GM10847 (cell line): ENCODE data around the gene UGT1A8.

Experiments
- POLR2A ChIP-seq: IDR thresholded peaks from 2 replicates; pipeline ENCODE4 v1.6.1; 2011; ENCODE audit not compliant: insufficient read length; ENCODE audit errors: extremely low read depth

Gene UGT1A8

DNA sequence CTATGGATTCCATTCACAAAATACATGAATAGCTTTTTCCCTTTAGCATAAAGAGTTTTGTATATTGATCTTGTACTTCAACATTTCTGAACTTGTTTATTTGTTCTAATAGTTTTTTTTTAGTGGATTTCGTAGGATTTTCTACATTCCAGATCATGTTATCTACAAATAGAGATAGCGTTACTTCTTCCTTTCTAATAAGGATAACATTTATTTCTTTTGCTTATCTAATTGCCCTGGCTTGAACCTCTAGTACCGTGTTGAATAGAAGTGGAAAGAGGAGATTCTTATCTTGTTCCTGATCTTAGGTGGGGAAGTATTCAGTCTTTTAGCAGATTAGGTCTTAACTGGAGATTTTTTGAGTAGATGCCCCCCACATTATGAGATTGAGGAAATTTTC is 84.8 kb downstream of the UGT1A8 start:
- TF ChIP-seq POLR2A, result no peak

DNA sequence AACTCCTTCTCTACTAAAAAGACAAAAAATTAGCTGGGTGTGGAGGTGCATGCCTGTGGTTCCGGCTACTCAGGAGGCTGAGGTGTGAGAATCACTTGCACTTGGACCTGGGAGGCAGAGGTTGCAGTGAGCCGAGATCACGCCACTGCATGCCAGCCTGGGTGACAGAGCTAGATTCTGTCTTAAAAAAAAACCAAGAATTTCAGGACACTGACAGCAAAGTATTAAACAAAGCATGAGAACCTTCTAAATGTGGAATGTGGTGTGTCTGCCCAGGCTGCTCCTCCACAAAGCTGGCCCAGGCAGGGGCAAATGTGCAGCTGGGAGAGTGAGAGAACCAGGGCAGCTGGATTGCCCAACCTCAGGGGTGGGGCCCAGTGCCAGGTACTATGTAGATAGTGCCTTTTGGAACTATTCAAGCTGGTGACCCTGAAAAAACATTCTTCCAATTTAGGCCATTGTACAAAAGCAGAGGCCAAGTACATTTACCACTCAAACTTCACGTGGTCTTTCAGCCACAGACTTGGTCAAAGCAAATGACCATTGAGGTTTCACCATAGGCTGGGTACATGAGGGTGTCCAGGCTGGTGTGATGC is 88.6 kb downstream of the UGT1A8 start:
- no peak for TF ChIP-seq POLR2A

DNA sequence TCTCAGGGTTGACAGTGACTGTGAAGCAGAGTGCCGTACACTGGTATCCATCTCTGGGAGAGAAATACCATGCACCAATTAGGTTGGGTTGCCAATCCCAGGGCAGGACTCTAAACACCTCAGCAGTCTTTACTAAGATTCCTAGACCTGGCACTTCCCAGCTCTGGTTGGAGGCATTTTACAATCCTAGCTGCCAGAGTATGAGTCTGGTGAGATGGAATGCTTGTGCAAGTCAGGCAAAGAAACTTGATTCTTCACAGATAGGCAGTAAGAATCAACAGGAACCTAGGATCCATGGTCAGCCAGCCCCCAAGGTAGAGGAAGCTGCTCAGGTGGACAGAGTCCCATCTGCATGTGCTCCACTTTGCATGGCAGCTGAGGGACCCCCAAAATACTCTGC is 89.3 kb downstream of the UGT1A8 start:
- no peak for TF ChIP-seq POLR2A

DNA sequence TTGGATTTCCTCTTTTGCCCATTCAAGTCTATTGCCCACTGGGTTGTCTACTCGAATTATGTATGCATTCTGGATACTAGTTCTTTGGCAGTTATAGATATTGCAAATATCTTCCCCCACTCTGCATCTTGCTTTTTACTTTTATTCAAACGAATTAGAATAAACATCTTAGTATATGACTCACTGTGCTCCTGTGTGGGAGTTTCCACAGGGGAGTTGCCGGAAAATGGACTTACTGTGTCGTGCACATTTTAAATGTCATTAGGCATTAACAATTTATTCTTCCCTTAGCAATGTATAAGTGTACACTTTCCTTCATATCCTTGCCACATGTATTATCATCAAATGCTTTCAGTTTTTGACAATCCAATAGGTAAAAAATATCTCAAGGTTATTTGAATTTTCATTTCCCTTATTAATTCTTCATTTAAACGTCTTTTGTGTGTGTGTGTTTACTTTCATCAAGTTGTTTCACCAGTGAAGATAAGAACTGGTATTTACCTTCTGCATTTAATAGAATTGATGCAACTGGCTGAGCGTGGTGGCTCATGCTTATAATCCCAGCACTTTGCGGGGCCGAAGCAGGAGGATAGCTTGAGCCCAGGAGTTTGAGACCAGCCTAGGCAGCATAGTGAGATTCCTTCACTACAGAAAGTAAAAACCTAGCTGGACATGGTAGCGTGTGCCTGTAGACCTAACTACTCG is 90.7 kb downstream of the UGT1A8 start:
- no peak for TF ChIP-seq POLR2A

DNA sequence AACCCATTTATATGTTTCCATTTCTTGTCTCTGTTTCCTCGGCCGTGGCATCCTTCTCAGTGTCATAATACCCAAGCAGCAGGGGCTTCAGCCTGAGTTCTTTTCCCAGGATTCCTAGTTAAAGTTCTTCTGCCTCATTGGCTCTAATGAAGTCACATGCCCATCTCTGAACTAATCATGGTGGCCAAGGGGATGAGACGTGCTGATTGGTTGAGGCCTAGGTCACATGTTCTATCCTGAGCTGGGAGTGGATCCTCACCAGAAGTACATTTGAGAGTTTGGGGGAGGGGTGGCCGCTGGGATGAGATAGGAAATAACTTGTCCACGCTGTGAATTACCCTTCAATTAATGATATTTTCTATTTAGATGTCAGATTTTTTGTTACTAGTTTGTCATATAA is 91.5 kb downstream of the UGT1A8 start:
- no peak for TF ChIP-seq POLR2A

DNA sequence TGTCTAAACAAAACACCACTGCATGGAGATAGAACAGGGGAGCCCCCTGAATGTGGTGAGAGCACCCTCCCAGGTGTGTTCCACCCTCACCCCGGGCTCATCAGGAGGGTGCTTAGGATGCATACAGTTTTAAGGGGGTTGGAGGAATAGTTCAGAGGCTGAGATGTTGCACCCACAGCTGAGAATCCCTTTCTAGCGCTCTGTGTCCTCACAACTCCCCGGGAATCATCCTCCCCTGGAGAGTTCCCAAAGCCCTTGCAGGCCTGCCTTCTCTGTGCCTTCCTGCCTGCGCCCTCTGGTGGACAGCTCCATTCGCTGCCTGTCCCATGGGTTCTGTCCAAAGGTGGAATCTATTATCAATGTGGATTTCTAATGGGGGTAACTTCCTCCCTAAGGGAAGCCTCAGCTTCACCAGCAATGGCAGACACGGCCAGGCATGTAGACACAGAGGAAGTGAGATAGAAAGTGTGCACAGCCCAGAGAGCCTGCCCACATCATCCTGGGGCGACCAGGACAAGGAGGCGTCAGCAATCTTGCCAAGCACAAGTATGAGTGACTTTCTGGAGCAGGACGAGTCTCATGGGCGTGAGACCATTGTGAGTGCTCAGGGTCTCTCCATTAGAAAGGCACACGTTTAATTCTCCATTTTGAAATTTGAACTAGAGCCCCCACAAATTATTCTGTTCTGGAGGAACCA is 94.0 kb downstream of the UGT1A8 start:
- no peak for TF ChIP-seq POLR2A

DNA sequence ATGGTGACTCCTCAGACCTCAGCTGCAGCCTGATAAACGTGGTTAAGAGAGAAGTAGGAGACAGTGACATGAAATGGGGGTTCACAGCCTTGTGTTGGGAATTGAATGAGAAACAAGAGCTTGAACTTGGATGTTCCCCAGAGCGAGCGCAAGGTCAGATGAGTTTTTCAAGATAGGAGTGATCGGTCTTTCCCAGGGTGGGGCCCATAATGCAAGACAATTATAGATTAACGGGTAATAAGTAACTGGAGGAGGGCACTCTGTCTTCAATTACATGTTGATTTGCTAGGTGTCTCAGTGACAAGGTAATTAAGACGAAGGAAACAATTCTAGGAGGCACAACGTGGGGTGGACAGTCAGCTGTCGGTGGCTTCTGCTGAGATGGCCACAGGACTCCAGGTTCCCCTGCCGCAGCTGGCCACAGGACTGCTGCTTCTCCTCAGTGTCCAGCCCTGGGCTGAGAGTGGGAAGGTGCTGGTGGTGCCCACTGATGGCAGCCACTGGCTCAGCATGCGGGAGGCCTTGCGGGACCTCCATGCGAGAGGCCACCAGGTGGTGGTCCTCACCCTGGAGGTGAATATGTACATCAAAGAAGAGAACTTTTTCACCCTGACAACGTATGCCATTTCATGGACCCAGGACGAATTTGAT is 95.3 kb downstream of the UGT1A8 start, which contains the start of gene UGT1A5:
Gene UGT1A5 (plus strand): TSS at position 297 of the 651 bp plus-strand sequence. CDS start 85 bp downstream, at position 382.
- no peak for TF ChIP-seq POLR2A

DNA sequence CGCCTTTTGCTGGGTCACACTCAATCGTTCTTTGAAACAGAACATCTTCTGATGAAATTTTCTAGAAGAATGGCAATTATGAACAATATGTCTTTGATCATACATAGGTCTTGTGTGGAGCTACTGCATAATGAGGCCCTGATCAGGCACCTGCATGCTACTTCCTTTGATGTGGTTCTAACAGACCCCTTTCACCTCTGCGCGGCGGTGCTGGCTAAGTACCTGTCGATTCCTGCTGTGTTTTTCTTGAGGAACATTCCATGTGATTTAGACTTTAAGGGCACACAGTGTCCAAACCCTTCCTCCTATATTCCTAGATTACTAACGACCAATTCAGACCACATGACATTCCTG is 95.8 kb downstream of the UGT1A8 start:
- TF ChIP-seq POLR2A, result no peak

DNA sequence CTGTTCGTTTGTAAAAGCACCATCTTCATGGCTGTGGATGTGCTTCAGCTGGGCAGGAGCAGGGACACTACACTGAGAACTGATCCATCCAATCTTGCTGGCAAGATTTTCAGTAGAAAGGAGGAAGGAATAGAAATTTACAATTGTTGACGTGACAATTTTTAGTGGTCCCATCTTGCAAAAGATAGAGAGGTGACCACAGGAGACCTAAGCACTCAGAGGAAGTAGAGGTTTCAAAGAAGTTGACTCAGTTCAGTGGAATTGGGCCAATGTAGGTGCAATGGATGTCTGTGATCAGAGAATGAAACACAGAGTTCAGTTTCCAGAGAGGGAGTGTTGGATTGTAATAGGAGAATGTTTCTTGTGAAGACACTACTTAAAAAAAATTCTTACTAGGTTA is 96.7 kb downstream of the UGT1A8 start:
- no peak for TF ChIP-seq POLR2A

DNA sequence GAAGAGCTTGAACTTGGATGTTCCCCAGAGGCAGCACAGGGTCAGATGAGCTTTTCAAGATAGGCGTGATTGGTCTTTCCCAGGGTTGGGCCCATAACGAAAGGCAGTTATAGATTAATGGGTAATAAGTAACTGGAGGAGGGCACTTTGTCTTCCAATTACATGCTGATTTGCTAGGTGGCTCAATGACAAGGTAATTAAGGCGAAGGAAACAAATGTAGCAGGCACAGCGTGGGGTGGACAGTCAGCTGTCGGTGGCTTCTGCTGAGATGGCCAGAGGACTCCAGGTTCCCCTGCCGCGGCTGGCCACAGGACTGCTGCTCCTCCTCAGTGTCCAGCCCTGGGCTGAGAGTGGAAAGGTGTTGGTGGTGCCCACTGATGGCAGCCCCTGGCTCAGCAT is 101.1 kb downstream of the UGT1A8 start, which contains the start of gene UGT1A4:
Gene UGT1A4 (plus strand): TSS at position 185 of the 400 bp plus-strand sequence. CDS start 85 bp downstream, at position 270.
- no peak for TF ChIP-seq POLR2A

DNA sequence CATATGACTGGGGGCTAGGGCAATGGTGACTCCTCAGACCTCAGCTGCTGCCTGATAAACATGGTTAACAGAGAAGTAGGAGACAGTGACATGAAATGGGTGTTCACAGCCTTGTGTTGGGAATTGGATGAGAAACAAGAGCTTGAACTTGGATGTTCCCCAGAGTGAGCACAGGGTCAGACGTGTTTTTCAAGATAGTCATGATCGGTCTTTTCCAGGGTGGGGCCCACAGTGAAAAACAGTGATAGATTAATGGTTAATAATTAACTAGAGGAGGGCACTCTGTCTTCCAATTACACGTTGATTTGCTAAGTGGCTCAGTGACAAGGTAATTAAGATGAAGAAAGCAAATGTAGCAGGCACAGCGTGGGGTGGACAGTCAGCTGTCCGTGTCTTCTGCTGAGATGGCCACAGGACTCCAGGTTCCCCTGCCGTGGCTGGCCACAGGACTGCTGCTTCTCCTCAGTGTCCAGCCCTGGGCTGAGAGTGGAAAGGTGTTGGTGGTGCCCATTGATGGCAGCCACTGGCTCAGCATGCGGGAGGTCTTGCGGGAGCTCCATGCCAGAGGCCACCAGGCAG is 111.4 kb downstream of the UGT1A8 start, which contains the start of gene UGT1A3:
Gene UGT1A3 (plus strand): TSS at position 320 of the 579 bp plus-strand sequence. CDS start 85 bp downstream, at position 405.
- no peak for TF ChIP-seq POLR2A

DNA sequence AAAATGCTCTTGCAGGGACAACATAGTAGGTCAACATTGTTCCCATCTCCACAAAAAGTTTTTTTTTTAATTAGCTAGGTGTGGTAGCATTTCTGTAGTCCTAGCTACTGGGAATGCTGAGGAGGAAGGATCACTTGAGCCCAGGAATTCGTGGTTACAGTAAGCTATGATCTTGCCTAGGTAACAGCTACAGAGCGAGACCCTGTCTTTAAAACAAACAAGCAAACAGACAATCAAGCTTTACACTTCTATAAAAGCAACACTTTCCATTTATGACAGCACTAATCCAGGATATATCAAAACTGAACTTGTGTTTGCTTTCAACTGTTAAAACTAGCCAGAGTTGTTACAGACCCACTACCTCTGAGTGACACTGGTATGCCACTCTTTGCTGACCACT is 123.4 kb downstream of the UGT1A8 start:
- no peak for TF ChIP-seq POLR2A

DNA sequence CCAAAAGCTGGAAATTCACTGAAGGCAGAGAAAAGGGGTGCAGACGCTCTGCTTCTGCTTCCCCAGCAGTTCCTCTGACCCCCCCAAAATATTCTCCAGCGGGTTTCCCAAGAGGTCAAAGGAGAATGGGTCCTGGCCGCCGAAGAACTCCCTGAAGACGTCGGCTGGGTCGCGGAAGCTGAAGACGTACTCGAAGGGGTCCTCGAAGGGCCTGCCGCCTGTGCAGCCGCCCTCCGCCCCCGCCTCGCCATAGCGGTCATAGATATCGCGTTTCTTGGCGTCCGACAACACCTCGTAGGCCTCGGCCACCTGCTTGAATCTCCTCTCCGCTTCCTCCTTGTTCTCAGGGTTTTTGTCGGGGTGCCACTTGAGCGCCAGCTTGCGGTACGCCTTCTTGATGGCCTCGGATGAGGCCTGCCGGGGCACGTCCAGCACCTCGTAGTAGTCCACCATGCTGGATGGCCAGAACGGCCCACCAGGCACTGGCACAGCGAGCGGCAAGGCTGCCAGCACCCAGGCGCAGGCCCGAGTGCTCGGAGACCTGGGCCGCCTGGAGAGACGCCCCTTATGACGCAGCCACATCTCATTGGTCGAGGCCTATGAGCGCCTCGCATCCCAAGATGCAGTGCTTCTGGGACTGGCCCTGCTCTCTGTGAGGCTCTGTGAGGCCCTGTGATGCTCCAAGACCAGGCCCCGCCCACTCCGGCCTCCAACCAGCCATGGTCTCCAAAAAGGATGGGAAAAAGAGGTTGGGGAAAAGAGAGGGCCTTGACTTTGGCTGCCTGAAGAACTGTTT is 126.2 kb downstream of the UGT1A8 start:
- no peak for TF ChIP-seq POLR2A

DNA sequence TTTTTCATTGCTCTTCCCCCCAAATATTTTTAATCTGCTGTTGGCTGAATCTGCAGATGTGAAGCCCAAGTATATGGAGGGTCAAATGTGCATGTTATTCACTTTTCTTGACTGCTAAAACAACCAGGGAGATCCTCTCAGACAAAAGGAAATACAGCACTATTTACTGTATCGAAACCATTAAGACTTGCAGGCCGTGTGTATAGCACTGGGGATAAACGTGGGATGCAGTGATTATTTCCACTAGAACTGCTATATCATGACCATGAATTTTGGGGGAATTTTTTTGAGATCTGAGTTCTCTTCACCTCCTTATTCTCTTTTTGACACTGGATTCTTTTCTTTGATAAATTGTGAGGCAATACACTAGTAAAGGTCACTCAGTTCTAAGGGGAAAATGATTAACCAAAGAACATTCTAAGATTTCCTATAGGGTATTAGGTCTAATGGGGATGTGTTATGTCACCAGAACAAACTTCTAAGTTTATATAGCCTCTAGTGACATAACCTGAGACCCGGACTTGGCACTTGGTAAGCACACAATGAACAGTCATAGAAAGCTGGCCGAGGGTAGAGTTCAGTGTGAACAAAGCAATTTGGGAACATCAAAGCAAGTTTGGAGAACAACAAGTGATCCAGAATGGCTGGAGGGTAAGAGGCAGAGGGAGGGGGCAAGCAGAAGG is 127.8 kb downstream of the UGT1A8 start:
- no peak for TF ChIP-seq POLR2A
